Stomach (tissue), 4 donors: Measurements from ENCODE around the gene CCNL1.

Experiments
- CTCF ChIP-seq, 7 experiments: fragments of 450-650 bp in 4 of 7; fragments of 200-600 bp in 3 of 7; sonication (generic) in 3 of 7; IDR thresholded peaks; one replicate each; pipeline ENCODE4 v1.5.1; 2016 to 2019; ENCODE audit warnings: antibody characterized with exemption in 7 of 7, control low read depth in 2 of 7, mild to moderate bottlenecking in 1 of 7
- EP300 ChIP-seq: sonication (generic); formaldehyde crosslinking; IDR thresholded peaks from one replicate; pipeline ENCODE4 v1.6.1; 2017; ENCODE audit warnings: antibody characterized with exemption
- POLR2AphosphoS5 ChIP-seq, 3 donors: sonication (generic); formaldehyde crosslinking; IDR thresholded peaks; one replicate each; pipeline ENCODE4 v1.6.1; 2016; ENCODE audit warnings: antibody characterized with exemption in 3 of 3

- no peak for TF ChIP-seq CTCF (IDR thresholded peaks at IDR 0.05)
- TF ChIP-seq POLR2AphosphoS5 (IDR thresholded peaks at IDR 0.05): no peak
- TF ChIP-seq EP300: no peak
Observed at GRCh38 chr3:157132936-157133335, 27.0 kb downstream of the CCNL1 start.
